ENCODE results near the gene EDNRB. TPM values are rescaled to one million over a fixed set of nuclear protein-coding genes. Genes with fewer than 3 reads are reported as not detected.

Gene EDNRB
- total and polyA plus RNA-seq, 2 of the 8 experiments (the other 6 are each of a cell fraction or from before 2014, with no cell fraction given) = 15.8 to 73.2 TPM

GRCh38 chr13:77893066-77893465 lies 25.6 kb downstream of the EDNRB start:
- POLR2A ChIA-PET (ENCODE audit: partially characterized antibody) = no interaction called here
- Histone ChIP-seq H3K27ac (ENCODE audit: low read depth, low read length) (no peak overlapping the region), H2BK5ac (ENCODE audit: low read depth, low read length) (no peak overlapping the region), H2BK15ac (ENCODE audit: low read length) (no peak overlapping the region; the same call in 1 of the 2 replicates), H3K79me2 (ENCODE audit: control insufficient read depth in 1 of 2, insufficient read depth in 2 of 2, low read length in 2 of 2) (no peaks in the 10 kb centered on the region), H3K36me3 (ENCODE audit: control insufficient read depth in 2 of 4, insufficient read depth in 4 of 4, low read length in 3 of 4) (peaks cover 0 to 2% (median 0%) of the 10 kb centered on the region in 4 experiments; a peak in 1 of 8 replicates), H3K4me1 (replicated peaks in 1 of 4; ENCODE audit: control insufficient read depth in 3 of 4, insufficient read depth in 4 of 4, low read length in 3 of 4) (no peaks in the 10 kb centered on the region; a peak in 1 of 7 replicates), H2BK120ac (replicated peaks; ENCODE audit: low read depth, low read length) (no peak overlapping the region), H2BK12ac (ENCODE audit: low read depth, low read length) (no peak overlapping the region), H4K5ac (ENCODE audit: insufficient read length, low read depth, low read length) (no peak overlapping the region), H3K4me2 (ENCODE audit: insufficient read depth in 1 of 2, low read depth in 2 of 2, low read length in 2 of 2) (no peak overlapping the region), H3K9ac (replicated peaks in 1 of 4; ENCODE audit: extremely low read depth in 1 of 4, low read depth in 3 of 4, low read length in 3 of 4) (no peak overlapping the region), H3K14ac (ENCODE audit: insufficient read length) (no peak overlapping the region), H4K8ac (ENCODE audit: extremely low read depth, insufficient read depth, low read length) (no peak overlapping the region), H3K23ac (ENCODE audit: insufficient read length) (no peak overlapping the region), H2AFZ (ENCODE audit: low read length) (peak overlapping the region; percentile 7; the same call in 1 of the 2 replicates), H3K79me1 (ENCODE audit: low read depth, low read length) (no peaks in the 10 kb centered on the region), H3K9me3 (ENCODE audit: insufficient read depth in 2 of 2, low read depth in 1 of 2, low read length in 1 of 2) (no peaks in the 10 kb centered on the region), H3K4ac (replicated peaks; ENCODE audit: insufficient read length, low read depth, low read length) (no peak overlapping the region), H4K91ac (replicated peaks; ENCODE audit: insufficient read length, low read length) (no peak overlapping the region), H3K4me3 (ENCODE audit: extremely low read depth in 1 of 4, insufficient read depth in 2 of 4, low read depth in 3 of 4, low read length in 4 of 4) (no peak overlapping the region), H3K23me2 (ENCODE audit: low read depth, low read length) (no peaks in the 10 kb centered on the region), H2AK5ac (ENCODE audit: low read depth, low read length) (no peak overlapping the region), H3K27me3 (replicated peaks in 1 of 4; ENCODE audit: control insufficient read depth in 3 of 4, extremely low read depth in 1 of 4, insufficient read depth in 3 of 4, low read length in 3 of 4) (no peaks in the 10 kb centered on the region), H3K56ac (replicated peaks; ENCODE audit: insufficient read length, low read depth, low read length) (no peak overlapping the region), H2BK20ac (ENCODE audit: low read length) (no peak overlapping the region), H3K18ac (ENCODE audit: extremely low read depth, low read length) (0 out of 2 replicates have a peak overlapping the region, but pooled peaks have one; percentile 14), H4K20me1 (replicated peaks in 1 of 2; ENCODE audit: control insufficient read depth in 1 of 2, insufficient read depth in 2 of 2, low read length in 2 of 2) (no peaks in the 10 kb centered on the region)
- FAIRE-seq (no peak), DNase-seq (ENCODE audit: low read depth in 1 of 2, low spot score in 2 of 2) (no peak)
- 89% methylated on average over 6 of the region's 6 CpGs; no CpG with 5 or more reads in 1 of the 2 experiments for WGBS, 2 experiments (ENCODE audit: extremely low coverage in 1 of 2, insufficient coverage in 1 of 2, insufficient read length in 1 of 2, insufficient replicate concordance in 2 of 2, low coverage in 1 of 2, low lambda C conversion rate in 2 of 2, missing lambda C conversion rate in 1 of 2)
- CTCF ChIA-PET (ENCODE audit: partially characterized antibody) = interaction anchor here (0.9 to 1.2 kb wide), 4 partner anchors 15 to 117 kb away, joined by 3 to 5 read pairs (median 4); no protein-coding TSS in a partner anchor
- TF ChIP-seq JUN (IDR thresholded peaks at IDR 0.05; ENCODE audit: low read depth, low read length) (no peak), RBBP5 (IDR thresholded peaks at IDR 0.05; ENCODE audit: borderline replicate concordance, low read depth, low read length) (no peak), FOSL1 (IDR thresholded peaks at IDR 0.05; ENCODE audit: insufficient read depth, low read depth, low read length) (no peak), SIN3A (conservative IDR thresholded peaks at IDR 0.05 in 1 of 2, IDR thresholded peaks at IDR 0.05 in 1 of 2; ENCODE audit: low read depth in 1 of 2, low read length in 2 of 2) (no peak), ASH2L (IDR thresholded peaks at IDR 0.05; ENCODE audit: low read length) (no peak), SP4 (IDR thresholded peaks at IDR 0.05; ENCODE audit: low read length) (no peak), KDM4A (IDR thresholded peaks at IDR 0.05; ENCODE audit: low read depth, low read length, severe bottlenecking) (no peak)

Measured in H1 (cell line).